ENCODE data around the gene ARHGAP45.

GRCh38 chr19:1132552-1133383 lies 65.8 kb downstream of the ARHGAP45 start:
- TF ChIP-seq, protein P1, sequence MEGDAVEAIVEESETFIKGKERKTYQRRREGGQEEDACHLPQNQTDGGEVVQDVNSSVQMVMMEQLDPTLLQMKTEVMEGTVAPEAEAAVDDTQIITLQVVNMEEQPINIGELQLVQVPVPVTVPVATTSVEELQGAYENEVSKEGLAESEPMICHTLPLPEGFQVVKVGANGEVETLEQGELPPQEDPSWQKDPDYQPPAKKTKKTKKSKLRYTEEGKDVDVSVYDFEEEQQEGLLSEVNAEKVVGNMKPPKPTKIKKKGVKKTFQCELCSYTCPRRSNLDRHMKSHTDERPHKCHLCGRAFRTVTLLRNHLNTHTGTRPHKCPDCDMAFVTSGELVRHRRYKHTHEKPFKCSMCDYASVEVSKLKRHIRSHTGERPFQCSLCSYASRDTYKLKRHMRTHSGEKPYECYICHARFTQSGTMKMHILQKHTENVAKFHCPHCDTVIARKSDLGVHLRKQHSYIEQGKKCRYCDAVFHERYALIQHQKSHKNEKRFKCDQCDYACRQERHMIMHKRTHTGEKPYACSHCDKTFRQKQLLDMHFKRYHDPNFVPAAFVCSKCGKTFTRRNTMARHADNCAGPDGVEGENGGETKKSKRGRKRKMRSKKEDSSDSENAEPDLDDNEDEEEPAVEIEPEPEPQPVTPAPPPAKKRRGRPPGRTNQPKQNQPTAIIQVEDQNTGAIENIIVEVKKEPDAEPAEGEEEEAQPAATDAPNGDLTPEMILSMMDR (IDR thresholded peaks at IDR 0.05), result no peak
- TF ChIP-seq POLR2A (IDR thresholded peaks at IDR 0.05), result no peak
- TF ChIP-seq EP300 (IDR thresholded peaks at IDR 0.05), result no peak

Measured in gastroesophageal sphincter (tissue), 3 donors.